KMS-11 (cell line): ENCODE results near the gene CDK5R2.
"Not testable (repeated sequence)": the region's sequence is repeated elsewhere in the genome, so short reads cannot be mapped to it uniquely, and the experiment has no call there.

Experiments used
- H2AFZ ChIP-seq: fragments of 200-600 bp; sonication (generic); 2 replicates; pipeline ENCODE4 v1.6.1; 2016; ENCODE audit warnings: antibody characterized with exemption, mixed run types, low read depth
- H3K27ac ChIP-seq: fragments of 200-600 bp; sonication (generic); 2 replicates; pipeline ENCODE4 v1.6.1; 2016; ENCODE audit warnings: mild to moderate bottlenecking, mixed run types
- H3K27me3 ChIP-seq: fragments of 200-600 bp; sonication (generic); 2 replicates; pipeline ENCODE4 v1.6.1; 2017; ENCODE audit warnings: mild to moderate bottlenecking, low read depth, mixed run types, moderate library complexity; ENCODE audit not compliant: insufficient read depth
- H3K36me3 ChIP-seq: fragments of 200-600 bp; sonication (generic); 2 replicates; pipeline ENCODE4 v1.6.1; 2017; ENCODE audit warnings: mild to moderate bottlenecking, mixed run types; ENCODE audit not compliant: insufficient read depth
- H3K4me1 ChIP-seq: fragments of 200-600 bp; sonication (generic); 2 replicates; pipeline ENCODE4 v1.6.1; 2016; ENCODE audit warnings: mild to moderate bottlenecking, low read depth, mixed run types; ENCODE audit not compliant: poor library complexity, severe bottlenecking
- H3K4me2 ChIP-seq: fragments of 200-600 bp; sonication (generic); 2 replicates; pipeline ENCODE4 v1.7.0; 2016; ENCODE audit warnings: mild to moderate bottlenecking, mixed run types
- H3K4me3 ChIP-seq: fragments of 200-600 bp; sonication (generic); IDR thresholded peaks from 2 replicates; pipeline ENCODE4 v1.6.1; 2017; ENCODE audit warnings: low read depth, low read length, mixed read lengths; ENCODE audit not compliant: insufficient read depth
- H3K79me2 ChIP-seq: fragments of 200-600 bp; sonication (generic); 2 replicates; pipeline ENCODE4 v1.6.1; 2016; ENCODE audit warnings: low read depth, mixed run types; ENCODE audit not compliant: insufficient read depth
- H3K9ac ChIP-seq: fragments of 200-600 bp; sonication (generic); 2 replicates; pipeline ENCODE4 v1.6.1; 2016; ENCODE audit warnings: mild to moderate bottlenecking, mixed run types
- H4K20me1 ChIP-seq: fragments of 200-600 bp; sonication (generic); 2 replicates; pipeline ENCODE4 v1.6.1; 2016; ENCODE audit warnings: mild to moderate bottlenecking, mixed run types; ENCODE audit not compliant: insufficient read depth
- TF ChIP-seq, protein P1 (sequence below): fragments of 200-600 bp; sonication (generic); conservative IDR thresholded peaks from 2 replicates; pipeline ENCODE4 v1.6.1; 2017; ENCODE audit warnings: low read depth, mild to moderate bottlenecking, antibody characterized with exemption, low read length, moderate library complexity, mixed read lengths

CDK5R2 gene

DNA sequence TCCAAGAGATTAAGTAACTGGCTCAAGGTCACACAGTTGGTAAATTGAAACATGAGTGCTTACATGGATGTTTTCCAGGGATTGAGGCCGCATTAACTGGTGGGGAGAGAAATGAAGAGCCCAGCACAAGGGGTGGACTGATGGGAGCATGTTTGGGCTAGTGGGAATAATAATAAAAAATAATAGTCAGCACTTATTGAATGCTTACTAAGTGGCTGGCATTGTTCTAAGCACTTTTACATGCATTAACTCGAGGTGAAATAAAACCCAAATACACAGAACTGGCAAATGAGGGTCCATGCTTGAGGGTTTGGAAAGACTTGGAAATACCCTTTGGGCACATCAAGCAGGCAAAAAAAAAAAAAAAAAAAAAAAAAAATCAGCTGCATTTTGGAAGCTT is 34.0 kb upstream of the CDK5R2 start:
- Histone ChIP-seq H4K20me1 (no peaks in the 10 kb centered on the region), H2AFZ (no peak overlapping the region), H3K4me2 (no peak overlapping the region), H3K27ac (no peak overlapping the region), H3K4me3 (no peak overlapping the region), H3K9ac (no peak overlapping the region), H3K27me3 (no peaks in the 10 kb centered on the region), H3K4me1 (no peaks in the 10 kb centered on the region), H3K36me3 (no peaks in the 10 kb centered on the region), H3K79me2 (no peaks in the 10 kb centered on the region)
- TF ChIP-seq, protein P1, sequence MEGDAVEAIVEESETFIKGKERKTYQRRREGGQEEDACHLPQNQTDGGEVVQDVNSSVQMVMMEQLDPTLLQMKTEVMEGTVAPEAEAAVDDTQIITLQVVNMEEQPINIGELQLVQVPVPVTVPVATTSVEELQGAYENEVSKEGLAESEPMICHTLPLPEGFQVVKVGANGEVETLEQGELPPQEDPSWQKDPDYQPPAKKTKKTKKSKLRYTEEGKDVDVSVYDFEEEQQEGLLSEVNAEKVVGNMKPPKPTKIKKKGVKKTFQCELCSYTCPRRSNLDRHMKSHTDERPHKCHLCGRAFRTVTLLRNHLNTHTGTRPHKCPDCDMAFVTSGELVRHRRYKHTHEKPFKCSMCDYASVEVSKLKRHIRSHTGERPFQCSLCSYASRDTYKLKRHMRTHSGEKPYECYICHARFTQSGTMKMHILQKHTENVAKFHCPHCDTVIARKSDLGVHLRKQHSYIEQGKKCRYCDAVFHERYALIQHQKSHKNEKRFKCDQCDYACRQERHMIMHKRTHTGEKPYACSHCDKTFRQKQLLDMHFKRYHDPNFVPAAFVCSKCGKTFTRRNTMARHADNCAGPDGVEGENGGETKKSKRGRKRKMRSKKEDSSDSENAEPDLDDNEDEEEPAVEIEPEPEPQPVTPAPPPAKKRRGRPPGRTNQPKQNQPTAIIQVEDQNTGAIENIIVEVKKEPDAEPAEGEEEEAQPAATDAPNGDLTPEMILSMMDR: no peak

DNA sequence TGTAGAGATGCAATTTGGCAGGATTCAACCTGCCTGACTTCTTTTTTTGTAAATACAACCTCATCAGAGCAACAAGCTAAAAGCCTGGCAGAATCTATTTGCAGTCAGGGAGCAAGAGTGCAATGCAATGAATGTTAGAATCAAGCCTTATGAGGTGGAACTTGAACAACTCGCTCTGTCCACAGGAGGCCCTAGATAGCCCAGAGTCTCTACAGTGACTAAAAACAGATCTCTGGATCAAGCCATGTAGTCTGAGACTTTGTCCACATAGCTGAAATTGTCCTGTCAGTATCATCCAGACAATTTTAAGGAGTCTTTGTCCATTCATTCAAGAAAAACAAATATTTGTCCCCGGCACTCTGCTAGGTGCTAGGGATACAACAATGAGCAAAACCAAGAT is 32.0 kb upstream of the CDK5R2 start:
- no peak overlapping the region for H2AFZ ChIP-seq
- no peak overlapping the region for H3K9ac ChIP-seq
- H3K4me3 ChIP-seq: no peak overlapping the region
- TF ChIP-seq, protein P1: no peak
- no peaks in the 10 kb centered on the region for H3K79me2 ChIP-seq
- no peaks in the 10 kb centered on the region for H4K20me1 ChIP-seq
- no peak overlapping the region for H3K27ac ChIP-seq
- H3K27me3 ChIP-seq: no peaks in the 10 kb centered on the region
- H3K36me3 ChIP-seq: no peaks in the 10 kb centered on the region
- no peaks in the 10 kb centered on the region for H3K4me1 ChIP-seq
- H3K4me2 ChIP-seq: no peak overlapping the region

DNA sequence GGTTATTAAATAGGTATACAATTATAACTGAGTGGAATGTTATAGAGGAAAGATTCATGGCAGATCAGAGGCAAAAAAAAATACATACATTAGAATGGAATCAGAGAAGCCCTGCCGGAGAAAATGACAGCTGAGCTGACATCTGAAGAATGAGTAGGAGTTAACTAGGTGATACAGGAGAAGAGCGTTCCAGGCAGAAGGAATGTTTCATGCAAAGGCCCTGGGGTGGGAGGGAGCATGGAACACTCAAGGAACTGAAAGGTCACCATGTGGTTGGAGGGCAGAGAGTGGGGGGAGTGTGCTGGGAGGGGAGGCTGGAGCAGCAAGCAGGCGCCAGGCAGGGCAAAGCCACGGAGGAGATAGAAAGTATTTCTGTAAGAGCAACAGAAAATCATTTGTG is 31.6 kb upstream of the CDK5R2 start:
- Histone ChIP-seq H2AFZ (no peak overlapping the region), H3K36me3 (no peaks in the 10 kb centered on the region), H3K27me3 (no peaks in the 10 kb centered on the region), H3K27ac (no peak overlapping the region), H3K79me2 (no peaks in the 10 kb centered on the region), H3K9ac (no peak overlapping the region), H3K4me1 (no peaks in the 10 kb centered on the region), H3K4me3 (no peak overlapping the region), H4K20me1 (no peaks in the 10 kb centered on the region), H3K4me2 (no peak overlapping the region)
- TF ChIP-seq, protein P1: no peak

DNA sequence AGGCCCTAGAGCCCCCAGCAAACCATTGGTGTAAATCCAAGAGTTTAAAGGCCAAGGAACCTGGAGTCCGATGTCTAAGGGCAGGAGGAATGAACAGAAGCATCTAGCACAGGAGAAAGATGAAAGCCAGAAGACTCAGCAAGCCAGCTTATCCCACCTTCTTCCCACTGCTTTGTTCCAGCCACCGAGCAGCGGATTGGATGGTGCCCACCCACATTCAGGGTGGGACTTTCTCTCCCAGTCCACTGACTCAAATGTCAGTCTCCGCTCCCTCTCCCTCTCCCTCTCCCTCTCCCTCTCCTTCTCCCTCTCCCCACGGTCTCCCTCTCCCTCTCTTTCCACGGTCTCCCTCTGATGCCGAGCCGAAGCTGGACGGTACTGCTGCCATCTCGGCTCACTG is 29.0 kb upstream of the CDK5R2 start:
- not testable (repeated sequence) for H3K4me2 ChIP-seq, H3K79me2 ChIP-seq, H3K36me3 ChIP-seq, H3K4me3 ChIP-seq, H2AFZ ChIP-seq, H3K27me3 ChIP-seq, H3K27ac ChIP-seq, H4K20me1 ChIP-seq, H3K9ac ChIP-seq, H3K4me1 ChIP-seq

DNA sequence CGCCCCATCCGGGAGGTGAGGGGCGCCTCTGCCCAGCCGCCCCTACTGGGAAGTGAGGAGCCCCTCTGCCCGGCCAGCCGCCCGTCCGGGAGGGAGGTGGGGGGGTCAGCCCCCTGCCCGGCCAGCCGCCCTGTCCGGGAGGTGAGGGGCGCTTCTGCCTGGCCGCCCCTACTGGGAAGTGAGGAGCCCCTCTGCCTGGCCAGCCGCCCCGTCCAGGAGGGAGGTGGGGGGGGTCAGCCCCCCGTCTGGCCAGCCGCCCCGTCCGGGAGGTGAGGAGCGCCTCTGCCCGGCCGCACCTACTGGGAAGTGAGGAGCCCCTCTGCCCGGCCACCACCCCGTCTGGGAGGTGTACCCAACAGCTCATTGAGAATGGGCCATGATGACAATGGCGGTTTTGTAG is 27.7 kb upstream of the CDK5R2 start:
- H3K36me3 ChIP-seq, H4K20me1 ChIP-seq, H3K79me2 ChIP-seq, H3K4me2 ChIP-seq, H3K27me3 ChIP-seq, H3K4me3 ChIP-seq, H3K27ac ChIP-seq, H3K4me1 ChIP-seq, H2AFZ ChIP-seq, H3K9ac ChIP-seq: not testable (repeated sequence)
